CD8-positive, alpha-beta memory T cell (primary cell): ENCODE data around the gene UTY. TPM values are rescaled to one million over a fixed set of nuclear protein-coding genes. Genes with fewer than 3 reads are reported as not detected.
"Not testable (repeated sequence)": the region's sequence is repeated elsewhere in the genome, so short reads cannot be mapped to it uniquely, and the experiment has no call there.

Experiments used
- CTCF ChIA-PET: fragments of 350-600 bp; sonication (Branson Sonifier 250); formaldehyde crosslinking; loops from one replicate; lab custom pipeline; 2021; ENCODE audit warnings: antibody characterized with exemption; lab: Charles Lee
- POLR2A ChIA-PET: fragments of 350-600 bp; sonication (Branson Sonifier 250); formaldehyde crosslinking; loops from one replicate; lab custom pipeline; 2021; ENCODE audit warnings: antibody characterized with exemption; lab: Charles Lee
- DNase-seq, 5 donors: peaks; one replicate each; pipeline versions ENCODE4 v3.0.0 to v3.0.0-alpha.2; 2020 to 2022; ENCODE audit warnings: mixed read lengths in 1 of 5
- H3K27ac ChIP-seq: one replicate; pipeline ENCODE4 v1.7.0; 2013; ENCODE audit warnings: low read depth, mild to moderate bottlenecking, low read length, moderate library complexity
- H3K27me3 ChIP-seq: 2 replicates; pipeline ENCODE4 v1.7.0; 2013; ENCODE audit warnings: low read length, mild to moderate bottlenecking; ENCODE audit not compliant: insufficient read depth, poor library complexity, severe bottlenecking
- H3K36me3 ChIP-seq: 2 replicates; pipeline ENCODE4 v1.7.0; 2013; ENCODE audit warnings: mild to moderate bottlenecking, low read length, moderate library complexity; ENCODE audit not compliant: insufficient read depth
- H3K4me1 ChIP-seq: 2 replicates; pipeline ENCODE4 v1.7.0; 2013; ENCODE audit warnings: mild to moderate bottlenecking, low read length, moderate library complexity; ENCODE audit not compliant: insufficient read depth
- H3K4me3 ChIP-seq: 2 replicates; pipeline ENCODE4 v1.7.0; 2013; ENCODE audit warnings: mild to moderate bottlenecking, low read length
- H3K9me3 ChIP-seq: 2 replicates; pipeline ENCODE4 v1.7.0; 2013; ENCODE audit warnings: mild to moderate bottlenecking, low read length
- H3K27ac Mint-ChIP-seq, 8 donors: one replicate each; pipeline ENCODE4 v1.8.0; 2020 to 2021; ENCODE audit warnings: mixed read lengths in 8 of 8, mild to moderate bottlenecking in 6 of 8, inconsistent platforms in 3 of 8, moderate library complexity in 3 of 8
- H3K27me3 Mint-ChIP-seq, 2 donors: one replicate each; pipeline ENCODE4 v1.8.0; 2020 to 2021; ENCODE audit warnings: mixed read lengths in 2 of 2, mild to moderate bottlenecking in 1 of 2, moderate library complexity in 1 of 2
- H3K36me3 Mint-ChIP-seq, 3 donors: one replicate each; pipeline ENCODE4 v1.8.0; 2020 to 2021; ENCODE audit warnings: mixed read lengths in 3 of 3, inconsistent platforms in 1 of 3, mild to moderate bottlenecking in 1 of 3
- H3K4me1 Mint-ChIP-seq, 3 donors: one replicate each; pipeline ENCODE4 v1.8.0; 2020 to 2021; ENCODE audit warnings: mixed read lengths in 3 of 3, inconsistent platforms in 1 of 3, mild to moderate bottlenecking in 1 of 3
- H3K4me3 Mint-ChIP-seq, 7 donors: one replicate each; pipeline ENCODE4 v1.8.0; 2020 to 2021; ENCODE audit warnings: mixed read lengths in 7 of 7, mild to moderate bottlenecking in 6 of 7, moderate library complexity in 4 of 7, inconsistent platforms in 2 of 7
- H3K9me3 Mint-ChIP-seq, 5 donors: one replicate each; pipeline ENCODE4 v1.8.0; 2020 to 2022; ENCODE audit warnings: mixed read lengths in 5 of 5, mild to moderate bottlenecking in 3 of 5, moderate library complexity in 2 of 5, inconsistent platforms in 1 of 5
- polyA plus RNA-seq: library from polyadenylated mRNA; unstranded; fragments of 300-500 nt; fragmentation: Illumina TruSeq; gene quantifications from one replicate; pipeline ENCODE4 v1.2.3, GENCODE V29; 2021
- total RNA-seq, 2 experiments: library from RNA; stranded (reverse); gene quantifications; one replicate each; pipeline ENCODE4 v1.2.3, GENCODE V29; 2021

UTY gene
- total and polyA plus RNA-seq, 3 experiments from 2014 or later: 16.3 to 18.4 TPM; not detected in 1

DNA sequence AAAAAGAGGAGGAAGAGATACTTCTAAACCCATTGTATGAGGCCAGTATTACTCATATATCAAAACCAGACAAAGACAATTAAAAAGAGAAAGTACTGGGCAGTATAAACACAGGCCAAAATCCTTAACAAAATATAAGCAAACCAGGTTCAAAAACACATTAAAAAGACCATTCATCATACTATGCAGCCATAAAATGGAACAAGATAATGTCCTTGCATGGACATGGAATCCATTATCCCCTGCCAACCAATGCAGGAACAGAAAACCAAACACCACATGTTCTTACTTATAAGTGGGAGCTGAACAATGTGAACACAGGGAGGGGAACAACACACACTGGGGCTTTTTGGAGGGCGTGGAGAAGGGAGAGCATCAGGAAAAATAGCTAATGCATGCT is 188.6 kb downstream of the UTY start:
- Histone ChIP-seq H3K9me3 (no peaks in the 10 kb centered on the region), H3K36me3 (no peaks in the 10 kb centered on the region), H3K27me3 (no peaks in the 10 kb centered on the region), H3K4me3 (no peak overlapping the region), H3K27ac (no peak overlapping the region), H3K4me1 (no peaks in the 10 kb centered on the region)
- no peak overlapping the region for H3K27ac Mint-ChIP-seq
- ChIA-PET POLR2A (no interaction called here), CTCF (no interaction called here)
- H3K4me3 Mint-ChIP-seq: no peak overlapping the region
- H3K4me1 Mint-ChIP-seq: peaks cover 0 to 3% (median 0%) of the 10 kb centered on the region in 3 donors
- peaks cover 0 to 88% (median 0%) of the 10 kb centered on the region in 3 donors for H3K36me3 Mint-ChIP-seq
- H3K9me3 Mint-ChIP-seq: no peaks in the 10 kb centered on the region
- no peaks in the 10 kb centered on the region for H3K27me3 Mint-ChIP-seq
- no peak for DNase-seq

- peaks cover 0 to 10% (median 0%) of the 10 kb centered on the region in 3 donors for H3K4me1 Mint-ChIP-seq
- H3K4me3 Mint-ChIP-seq, H3K4me1 ChIP-seq, DNase-seq, H3K9me3 Mint-ChIP-seq, H3K27me3 Mint-ChIP-seq, H3K4me3 ChIP-seq, H3K27me3 ChIP-seq, POLR2A ChIA-PET, H3K9me3 ChIP-seq, H3K27ac ChIP-seq, CTCF ChIA-PET, H3K27ac Mint-ChIP-seq, H3K36me3 ChIP-seq: not testable (repeated sequence)
- H3K36me3 Mint-ChIP-seq: peaks cover 0 to 73% (median 0%) of the 10 kb centered on the region in 3 donors
Measured at GRCh38 chrY:13282151-13283054, 197.4 kb downstream of the UTY start.

GRCh38 chrY:13279561-13279960 is 200.3 kb downstream of the UTY start:
- H3K4me3 Mint-ChIP-seq: no peak overlapping the region
- H3K36me3 Mint-ChIP-seq: peaks cover 0 to 75% (median 0%) of the 10 kb centered on the region in 3 donors
- Histone ChIP-seq H3K36me3 (peaks cover 6% of the 10 kb centered on the region), H3K27ac (no peak overlapping the region), H3K4me1 (no peaks in the 10 kb centered on the region), H3K27me3 (no peaks in the 10 kb centered on the region), H3K9me3 (no peaks in the 10 kb centered on the region), H3K4me3 (no peak overlapping the region)
- no peak overlapping the region for H3K27ac Mint-ChIP-seq
- CTCF ChIA-PET: no interaction called here
- no peaks in the 10 kb centered on the region for H3K9me3 Mint-ChIP-seq
- H3K4me1 Mint-ChIP-seq: peaks cover 0 to 10% (median 0%) of the 10 kb centered on the region in 3 donors
- no peaks in the 10 kb centered on the region for H3K27me3 Mint-ChIP-seq
- no peak for DNase-seq
- POLR2A ChIA-PET: no interaction called here

DNA sequence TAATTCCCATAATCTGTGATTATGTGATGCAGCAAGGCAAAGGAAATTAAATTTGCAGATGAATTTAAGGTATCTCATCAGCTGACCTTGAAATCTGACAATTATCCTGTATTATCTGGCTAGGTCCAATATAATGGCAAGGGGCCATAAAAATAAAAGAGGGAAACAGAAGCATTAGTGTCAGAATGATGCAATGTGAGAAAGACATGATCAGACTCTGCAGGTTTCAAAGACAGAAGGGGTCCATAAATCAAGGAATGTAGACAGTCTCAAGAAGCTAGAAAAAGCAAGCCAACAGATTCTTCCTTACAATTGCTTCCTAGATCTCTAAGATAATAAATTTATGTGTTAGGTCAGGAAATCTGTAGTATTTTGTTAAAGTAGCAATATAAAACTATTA is 208.1 kb downstream of the UTY start:
- Histone ChIP-seq H3K36me3 (no peaks in the 10 kb centered on the region), H3K4me1 (no peaks in the 10 kb centered on the region), H3K4me3 (no peak overlapping the region), H3K27ac (no peak overlapping the region), H3K27me3 (no peaks in the 10 kb centered on the region), H3K9me3 (no peaks in the 10 kb centered on the region)
- Mint-ChIP-seq H3K27ac (no peak overlapping the region), H3K27me3 (no peaks in the 10 kb centered on the region), H3K4me1 (peaks cover 0 to 18% (median 0%) of the 10 kb centered on the region in 3 donors), H3K36me3 (peaks cover 0 to 70% (median 0%) of the 10 kb centered on the region in 3 donors), H3K4me3 (no peak overlapping the region), H3K9me3 (no peaks in the 10 kb centered on the region)
- DNase-seq: no peak
- ChIA-PET CTCF (no interaction called here), POLR2A (no interaction called here)

DNA sequence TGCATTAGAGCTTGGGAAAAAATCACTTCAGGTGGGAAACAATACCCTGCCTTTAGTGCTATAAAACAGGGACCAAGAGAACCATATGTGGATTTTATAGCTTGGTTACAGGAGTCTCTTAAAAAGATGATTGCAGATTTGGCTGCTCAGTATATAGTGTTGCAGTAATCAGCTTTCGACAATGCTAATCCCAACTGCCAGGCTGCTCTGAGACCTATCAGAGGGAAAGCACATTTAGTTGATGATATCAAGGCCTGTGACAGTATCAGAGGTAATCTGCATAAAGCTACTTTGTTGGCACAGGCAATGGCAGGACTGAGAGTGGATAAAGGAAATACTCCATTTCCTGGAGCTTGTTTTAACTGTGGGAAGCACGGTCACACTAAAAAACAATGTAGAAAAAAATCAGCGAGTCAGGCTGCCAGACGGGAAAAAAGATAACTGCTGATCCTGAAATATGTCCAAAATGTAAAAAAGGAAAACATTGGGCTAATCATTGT is 225.8 kb downstream of the UTY start:
- H3K4me1 ChIP-seq, H3K9me3 Mint-ChIP-seq, H3K36me3 ChIP-seq, H3K27ac ChIP-seq, H3K27me3 Mint-ChIP-seq, H3K27me3 ChIP-seq, H3K4me3 Mint-ChIP-seq, H3K4me3 ChIP-seq, H3K4me1 Mint-ChIP-seq, POLR2A ChIA-PET, H3K9me3 ChIP-seq, CTCF ChIA-PET, DNase-seq, H3K27ac Mint-ChIP-seq: not testable (repeated sequence)
- peaks cover 0 to 74% (median 0%) of the 10 kb centered on the region in 3 donors for H3K36me3 Mint-ChIP-seq

GRCh38 chrY:13250421-13250820 is 229.4 kb downstream of the UTY start:
- no peak overlapping the region for H3K27ac Mint-ChIP-seq
- H3K4me3 Mint-ChIP-seq: no peak overlapping the region
- no peaks in the 10 kb centered on the region for H3K27me3 ChIP-seq
- no peaks in the 10 kb centered on the region for H3K27me3 Mint-ChIP-seq
- no peak overlapping the region for H3K4me3 ChIP-seq
- DNase-seq: no peak
- POLR2A ChIA-PET: no interaction called here
- H3K4me1 ChIP-seq: no peaks in the 10 kb centered on the region
- no peaks in the 10 kb centered on the region for H3K36me3 ChIP-seq
- H3K27ac ChIP-seq: no peak overlapping the region
- peaks cover 0 to 2% (median 0%) of the 10 kb centered on the region in 3 donors for H3K4me1 Mint-ChIP-seq
- H3K9me3 Mint-ChIP-seq: no peaks in the 10 kb centered on the region
- peaks cover 0 to 53% (median 0%) of the 10 kb centered on the region in 3 donors for H3K36me3 Mint-ChIP-seq
- no peaks in the 10 kb centered on the region for H3K9me3 ChIP-seq
- CTCF ChIA-PET: no interaction called here

DNA sequence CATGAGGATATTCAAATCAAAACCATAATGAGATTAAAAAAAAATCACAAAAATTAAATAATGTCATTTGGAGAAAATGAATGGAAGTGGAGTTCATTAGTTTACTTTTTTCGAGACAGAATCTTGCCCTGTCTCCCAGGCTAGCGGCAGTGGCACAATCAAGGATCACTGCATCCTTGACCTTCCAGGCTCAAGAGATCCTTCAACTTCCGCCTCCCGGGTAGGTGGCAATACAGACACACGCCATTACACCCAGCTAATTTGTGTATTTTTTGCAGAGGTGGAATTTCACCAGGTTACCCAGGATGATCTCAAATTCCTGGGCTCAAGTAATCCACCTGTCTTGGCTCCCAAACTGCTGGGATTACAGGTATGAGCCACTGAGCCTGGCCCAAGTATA is 236.1 kb downstream of the UTY start:
- H3K9me3 Mint-ChIP-seq: no peaks in the 10 kb centered on the region
- POLR2A ChIA-PET: no interaction called here
- no peaks in the 10 kb centered on the region for H3K4me1 ChIP-seq
- no peaks in the 10 kb centered on the region for H3K27me3 ChIP-seq
- no peaks in the 10 kb centered on the region for H3K27me3 Mint-ChIP-seq
- no peak overlapping the region for H3K4me3 ChIP-seq
- H3K4me1 Mint-ChIP-seq: peaks cover 0 to 16% (median 0%) of the 10 kb centered on the region in 3 donors
- peaks cover 0 to 48% (median 0%) of the 10 kb centered on the region in 3 donors for H3K36me3 Mint-ChIP-seq
- H3K36me3 ChIP-seq: no peaks in the 10 kb centered on the region
- H3K4me3 Mint-ChIP-seq: no peak overlapping the region
- H3K27ac Mint-ChIP-seq: no peak overlapping the region
- H3K9me3 ChIP-seq: no peaks in the 10 kb centered on the region
- no peak for DNase-seq
- CTCF ChIA-PET: no interaction called here
- H3K27ac ChIP-seq: no peak overlapping the region

DNA sequence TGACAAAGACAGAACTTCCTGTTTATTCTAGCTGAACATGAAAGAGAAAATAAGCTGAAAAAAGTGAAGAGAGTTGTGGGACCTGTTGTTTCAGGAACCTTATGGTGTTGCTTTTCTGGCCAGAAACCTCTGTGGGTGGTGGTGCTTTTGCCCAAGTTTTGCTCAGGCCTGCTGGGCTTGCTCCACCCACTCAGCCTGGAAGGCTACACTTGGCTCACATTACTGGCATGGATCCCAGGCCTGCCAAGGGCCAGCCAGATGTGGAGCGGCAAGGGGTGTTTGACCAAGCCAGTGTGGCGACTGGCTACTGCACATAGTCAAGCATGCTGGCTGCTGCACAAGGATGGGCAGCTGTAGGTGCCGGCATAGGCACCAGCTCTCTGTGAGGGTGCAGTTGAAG is 245.9 kb downstream of the UTY start:
- no peaks in the 10 kb centered on the region for H3K4me1 ChIP-seq
- Mint-ChIP-seq H3K36me3 (peaks cover 0 to 36% (median 0%) of the 10 kb centered on the region in 3 donors), H3K4me1 (peaks cover 0 to 3% (median 0%) of the 10 kb centered on the region in 3 donors), H3K9me3 (peaks cover 0 to 14% (median 0%) of the 10 kb centered on the region in 5 donors), H3K27ac (no peak overlapping the region), H3K27me3 (no peaks in the 10 kb centered on the region), H3K4me3 (no peak overlapping the region)
- ChIA-PET CTCF (no interaction called here), POLR2A (no interaction called here)
- H3K4me3 ChIP-seq: no peak overlapping the region
- DNase-seq: no peak
- no peaks in the 10 kb centered on the region for H3K27me3 ChIP-seq
- H3K27ac ChIP-seq: no peak overlapping the region
- H3K36me3 ChIP-seq: no peaks in the 10 kb centered on the region
- H3K9me3 ChIP-seq: no peaks in the 10 kb centered on the region
